GM18526 (cell line): ENCODE results near the gene FAM200B.

Experiments used
- POLR2A ChIP-seq: IDR thresholded peaks from 3 replicates; pipeline ENCODE4 v1.6.1; 2011; ENCODE audit not compliant: insufficient read length; ENCODE audit errors: extremely low read depth

The FAM200B gene

DNA sequence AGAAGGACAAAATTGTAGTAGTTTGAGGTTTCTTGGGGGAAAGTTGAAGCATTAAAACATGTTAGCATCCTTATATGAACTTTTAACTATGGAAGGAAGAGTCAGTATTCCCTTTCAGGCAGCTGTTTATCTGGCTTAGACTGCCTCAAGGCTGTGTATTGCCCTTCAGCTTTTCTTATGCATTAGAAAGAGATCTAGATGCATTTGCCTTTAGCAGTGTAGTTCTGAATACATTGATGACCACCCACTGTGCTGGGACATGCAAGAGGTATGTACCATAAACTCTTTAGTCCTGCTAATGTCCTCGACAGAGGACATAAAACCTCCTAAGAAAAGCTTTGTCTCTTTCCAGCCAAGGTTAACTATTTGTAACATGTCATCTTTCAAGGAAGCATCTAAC is 2.9 kb downstream of the FAM200B start:
- TF ChIP-seq POLR2A, result no peak

DNA sequence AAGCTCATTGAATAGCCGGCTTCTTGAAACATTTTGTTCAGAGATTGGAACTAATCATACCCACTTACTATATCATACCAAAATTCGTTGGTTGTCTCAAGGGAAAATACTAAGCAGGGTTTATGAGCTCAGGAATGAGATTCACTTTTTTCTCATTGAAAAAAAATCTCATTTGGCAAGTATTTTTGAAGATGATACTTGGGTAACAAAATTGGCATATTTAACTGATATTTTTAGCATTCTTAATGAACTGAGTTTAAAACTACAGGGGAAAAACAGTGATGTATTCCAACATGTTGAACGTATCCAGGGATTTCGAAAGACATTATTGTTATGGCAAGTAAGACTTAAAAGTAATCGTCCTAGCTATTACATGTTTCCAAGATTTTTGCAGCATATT is 6.4 kb downstream of the FAM200B start:
- no peak for TF ChIP-seq POLR2A

DNA sequence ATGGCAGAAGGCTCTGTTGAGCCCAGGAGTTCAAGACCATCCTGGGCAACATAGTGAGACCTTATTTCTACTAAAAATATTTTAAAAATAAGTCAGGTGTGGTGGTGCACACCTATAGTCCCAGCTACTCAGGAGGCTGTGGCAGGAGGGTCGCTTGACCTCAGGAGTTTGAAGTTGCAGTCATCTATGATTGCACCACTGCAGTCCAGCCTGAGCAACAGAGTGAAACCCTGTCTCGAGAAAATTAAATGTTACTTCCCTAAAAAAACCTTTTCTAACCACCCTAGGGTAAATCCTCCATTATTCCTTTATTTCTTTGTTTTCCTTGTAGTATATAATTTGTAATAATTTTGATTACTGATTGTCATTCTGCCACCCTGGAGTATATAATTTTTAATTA is 7.9 kb downstream of the FAM200B start:
- TF ChIP-seq POLR2A, result no peak

DNA sequence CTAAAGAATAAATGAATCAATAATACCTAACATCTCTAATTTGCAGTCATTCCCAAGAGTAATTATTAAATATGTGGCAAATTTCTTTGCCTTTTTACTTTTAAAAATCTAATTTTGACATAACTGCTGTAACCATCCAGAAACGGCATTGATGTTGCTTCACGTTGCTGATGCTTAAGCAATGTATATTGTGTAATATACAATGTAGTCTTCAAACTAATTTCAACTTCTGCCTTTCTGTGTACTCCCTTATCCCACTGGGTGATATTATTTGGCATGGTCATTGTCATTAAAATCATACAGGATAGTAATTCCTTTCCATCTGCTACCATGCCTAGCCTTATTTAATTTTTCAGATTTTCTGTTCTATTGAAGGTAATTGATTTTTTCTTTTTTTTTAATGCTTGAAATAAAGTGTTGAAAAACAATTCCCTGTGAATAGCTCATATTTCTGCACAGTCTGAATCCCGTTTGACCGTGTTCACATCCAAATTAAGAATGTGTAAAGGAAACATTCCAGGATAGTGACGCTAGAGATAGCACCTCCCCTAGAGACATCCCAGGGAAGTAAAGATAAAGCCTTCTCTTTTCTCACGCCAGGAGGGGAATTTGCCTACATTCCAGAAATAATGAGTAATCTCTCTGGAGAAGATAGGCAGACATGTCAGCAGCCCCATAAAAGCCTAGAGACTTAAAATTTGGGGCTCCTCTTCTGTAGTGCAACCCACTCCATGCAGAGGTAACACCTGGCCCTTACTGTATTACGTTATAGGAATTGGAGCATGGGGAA is 8.6 kb downstream of the FAM200B start:
- no peak for TF ChIP-seq POLR2A

DNA sequence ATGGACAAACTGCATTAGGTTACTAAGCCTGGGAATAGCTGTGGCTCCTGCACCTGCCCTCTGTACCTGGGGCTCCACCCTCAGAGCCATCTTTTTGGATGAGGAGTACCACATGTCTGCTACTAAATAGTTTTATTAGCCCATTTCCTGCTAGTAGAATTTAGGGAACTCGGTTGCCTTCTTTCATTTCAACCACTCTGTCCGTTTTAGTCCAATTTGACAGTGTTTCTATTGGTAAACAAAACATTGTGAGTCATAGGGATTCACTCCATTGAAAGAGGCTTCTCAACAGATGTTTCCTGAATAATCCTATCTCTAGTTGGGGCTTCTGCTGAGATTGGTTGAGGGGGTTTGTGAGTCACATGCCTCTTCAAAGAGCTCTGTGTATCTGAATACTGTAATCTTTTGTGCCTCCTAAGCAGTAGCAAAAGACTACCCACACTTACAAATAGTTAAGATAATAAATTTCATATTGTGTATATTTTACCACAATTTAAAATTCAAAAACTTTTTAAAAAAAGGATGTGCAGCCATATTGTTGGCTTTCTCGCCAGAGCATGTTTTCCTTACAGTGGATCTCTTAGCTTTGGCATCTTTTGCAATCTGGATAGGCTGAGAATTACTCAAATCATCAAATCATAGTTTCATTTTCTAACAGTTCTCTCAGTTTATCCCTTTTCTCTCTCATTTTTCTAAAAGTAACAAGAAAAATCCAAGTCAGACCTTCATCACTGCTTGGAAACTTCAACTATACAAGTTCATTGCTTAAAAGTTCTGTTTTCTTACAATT is 9.9 kb downstream of the FAM200B start:
- no peak for TF ChIP-seq POLR2A

DNA sequence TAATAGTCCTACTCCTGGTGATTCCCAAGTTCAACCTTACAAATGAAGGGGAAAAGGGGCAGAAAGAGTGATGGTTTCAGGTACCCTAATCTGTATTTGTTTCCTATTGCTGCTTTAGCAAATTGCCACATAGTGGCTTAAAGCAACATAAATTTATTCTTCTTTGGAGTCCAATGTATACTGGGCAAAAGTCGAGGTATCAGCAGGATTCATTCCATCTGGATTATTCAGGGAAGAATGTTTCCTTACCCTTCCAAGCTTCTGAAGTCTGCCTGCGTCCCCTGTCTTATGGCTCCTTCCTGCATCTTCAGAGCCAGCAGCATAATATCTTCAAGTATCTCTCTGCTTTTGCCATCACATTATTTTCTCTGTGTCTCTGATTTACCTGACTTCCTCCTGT is 11.0 kb downstream of the FAM200B start:
- no peak for TF ChIP-seq POLR2A

DNA sequence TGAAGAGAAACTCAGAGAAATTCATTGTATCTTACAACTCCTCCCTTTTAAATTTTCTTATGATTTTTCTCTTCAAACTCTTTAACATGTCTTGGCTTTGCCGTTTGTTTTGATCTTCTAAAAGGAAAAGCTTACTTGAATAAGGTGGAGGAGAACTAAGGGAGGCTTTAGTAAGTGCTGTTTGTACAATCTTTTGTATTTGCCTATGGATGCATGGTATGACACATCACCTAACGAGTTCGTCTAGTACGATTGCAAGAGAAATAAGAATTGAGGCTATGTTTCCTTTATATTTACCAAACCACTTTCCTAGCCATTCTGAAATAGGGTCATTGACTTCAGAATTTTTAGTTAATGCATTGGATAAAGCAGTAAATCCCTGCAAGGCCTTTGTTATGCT is 12.8 kb downstream of the FAM200B start:
- TF ChIP-seq POLR2A, result no peak

DNA sequence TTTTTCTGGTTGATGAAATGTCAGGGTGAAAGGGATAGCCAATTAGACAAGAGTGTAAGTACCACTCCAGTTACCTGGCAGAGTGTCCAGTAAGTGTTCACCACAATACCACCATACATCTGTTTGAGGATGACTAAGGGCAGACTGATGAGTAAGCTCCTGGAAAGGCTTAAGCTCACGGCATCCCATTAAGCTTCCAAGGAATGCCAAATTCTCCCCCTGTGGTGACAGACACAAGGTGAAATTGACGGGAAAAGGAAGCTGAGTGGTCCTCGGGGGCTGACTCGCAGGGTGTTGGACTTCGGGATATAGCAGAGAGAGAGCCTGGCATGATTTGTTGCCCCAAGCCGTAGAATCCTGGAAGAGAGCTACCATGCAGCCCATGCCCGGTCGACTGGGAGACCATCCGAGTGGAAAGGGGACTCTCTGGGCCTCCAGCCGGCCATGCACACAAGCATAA is 13.6 kb downstream of the FAM200B start:
- TF ChIP-seq POLR2A, result no peak

DNA sequence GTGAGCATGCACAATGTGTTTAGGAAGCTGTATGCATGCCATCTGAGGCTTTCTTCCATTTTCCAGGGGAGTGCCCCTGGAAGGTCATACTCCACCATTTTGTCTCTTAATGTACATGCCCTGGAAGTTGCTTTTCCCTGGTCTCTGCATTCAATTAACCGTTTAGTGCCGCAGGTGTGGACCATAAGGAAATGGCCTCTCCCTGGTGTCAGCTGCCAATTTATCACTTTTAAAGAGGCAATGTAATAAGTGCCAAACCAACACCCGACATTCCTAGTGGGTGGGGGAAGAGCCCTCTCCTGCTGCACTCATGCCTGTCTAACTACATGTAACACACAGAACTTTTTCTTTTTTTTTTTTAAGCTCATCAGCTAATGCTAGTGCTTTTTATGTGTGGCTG is 14.1 kb downstream of the FAM200B start:
- no peak for TF ChIP-seq POLR2A

DNA sequence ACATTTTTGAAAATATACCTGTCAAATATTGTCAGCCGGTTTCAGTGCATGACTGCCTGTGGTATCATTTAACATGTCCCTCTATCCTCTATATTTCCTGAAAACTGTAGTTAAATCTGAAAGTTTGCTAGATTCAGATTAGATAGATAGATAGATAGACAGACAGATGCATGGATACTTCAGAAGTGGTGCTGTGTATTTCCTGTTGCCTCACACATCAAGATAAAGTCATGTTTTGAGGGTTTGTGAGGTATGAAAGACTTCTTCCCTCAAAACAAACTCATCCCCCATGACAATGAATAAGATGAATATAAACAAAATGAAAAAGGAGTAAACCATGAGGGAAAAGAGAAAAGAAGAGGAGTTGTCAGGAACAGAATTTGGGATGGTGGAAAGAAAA is 15.2 kb downstream of the FAM200B start:
- no peak for TF ChIP-seq POLR2A

DNA sequence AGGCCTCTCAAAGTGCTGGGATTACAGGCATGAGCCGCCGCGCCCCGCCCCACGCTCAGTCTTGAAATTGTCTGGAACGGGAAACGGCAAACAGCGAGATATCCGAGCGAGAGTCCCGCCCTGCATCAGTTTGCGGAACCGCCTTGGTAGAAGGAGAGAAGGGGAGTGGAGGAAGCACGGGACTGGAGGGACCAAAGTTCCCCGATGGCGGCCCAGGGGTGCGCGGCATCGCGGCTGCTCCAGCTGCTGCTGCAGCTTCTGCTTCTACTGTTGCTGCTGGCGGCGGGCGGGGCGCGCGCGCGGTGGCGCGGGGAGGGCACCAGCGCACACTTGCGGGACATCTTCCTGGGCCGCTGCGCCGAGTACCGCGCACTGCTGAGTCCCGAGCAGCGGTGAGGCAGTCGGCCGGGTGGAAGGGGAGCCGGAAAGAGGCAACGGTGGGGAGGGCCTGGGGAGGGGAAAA is 21.3 kb downstream of the FAM200B start, which contains the start of gene BST1:
Gene BST1 (plus strand): TSS at position 125 of the 463 bp plus-strand sequence. CDS start 80 bp downstream, at position 205.
- TF ChIP-seq POLR2A, result no peak

DNA sequence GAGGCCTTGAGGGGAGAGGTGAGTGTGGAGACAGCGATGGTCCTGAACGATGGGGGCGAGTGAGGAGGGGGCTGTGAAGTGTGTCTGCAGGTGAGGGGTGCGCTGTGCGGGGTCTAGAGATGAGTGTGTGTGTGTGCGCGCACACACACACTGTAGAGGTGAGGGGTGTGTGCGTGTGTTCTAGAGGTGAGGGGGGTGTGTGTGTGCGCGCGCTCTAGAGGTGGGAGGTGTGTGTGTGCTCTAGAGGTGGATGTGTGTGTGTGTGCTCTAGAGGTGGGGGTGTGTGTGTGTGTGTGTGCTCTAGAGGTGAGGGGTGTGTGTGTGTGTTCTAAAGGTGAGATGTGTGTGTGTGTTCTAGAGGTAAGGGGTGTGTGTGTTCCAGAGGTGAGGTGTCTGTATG is 21.8 kb downstream of the FAM200B start:
- no peak for TF ChIP-seq POLR2A

DNA sequence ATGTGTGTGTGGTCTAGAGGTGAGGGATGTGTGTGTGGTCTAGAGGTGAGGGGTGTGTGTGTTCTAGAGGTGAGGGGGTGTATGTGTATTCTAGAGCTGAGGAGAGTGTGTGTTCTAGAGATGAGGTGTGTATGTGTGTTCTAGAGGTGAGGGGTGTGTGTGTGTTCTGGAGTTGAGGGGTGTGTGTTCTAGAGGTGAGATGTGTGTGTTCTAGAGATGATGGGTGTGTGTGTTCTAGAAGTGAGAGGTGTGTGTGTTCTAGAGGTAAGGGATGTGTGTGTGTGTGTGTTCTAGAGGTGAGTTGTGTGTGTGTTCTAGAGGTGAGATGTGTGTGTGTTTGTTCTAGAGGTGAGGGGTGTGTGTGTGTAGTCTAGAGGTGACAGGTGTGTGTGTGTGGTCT is 22.5 kb downstream of the FAM200B start:
- TF ChIP-seq POLR2A, result no peak

DNA sequence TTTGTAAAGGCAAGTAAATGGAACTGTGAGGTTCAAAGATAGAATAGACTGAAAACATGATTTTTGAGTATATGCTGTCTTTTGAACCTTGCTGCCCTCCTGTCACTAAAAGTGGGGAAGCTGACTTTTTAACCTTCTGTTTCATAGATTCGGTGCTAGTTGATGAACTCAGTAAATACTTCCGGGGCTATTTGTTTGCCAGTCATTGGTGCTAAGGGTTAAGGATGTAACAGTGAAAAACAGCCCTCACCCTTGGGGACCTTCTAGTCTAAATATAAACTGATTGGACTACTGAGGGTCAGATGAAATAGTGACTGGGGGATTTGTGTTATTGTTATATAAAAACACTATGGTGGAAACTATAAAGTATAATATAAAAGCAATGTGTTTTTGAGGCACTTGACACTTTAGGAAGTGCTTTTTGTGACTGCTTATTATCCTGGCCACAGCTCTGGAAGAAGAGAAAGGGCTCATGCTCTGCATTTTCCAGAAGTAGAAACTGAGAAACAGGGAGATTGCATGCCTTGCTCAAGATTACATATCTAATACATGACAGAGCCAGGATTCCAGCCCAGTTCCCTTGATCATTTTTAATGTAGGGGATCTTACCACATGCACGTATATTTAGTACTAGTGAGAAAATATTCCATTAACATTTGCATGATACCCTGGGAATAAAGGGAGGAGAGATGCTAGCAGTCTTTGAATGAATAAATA is 25.2 kb downstream of the FAM200B start:
- no peak for TF ChIP-seq POLR2A

DNA sequence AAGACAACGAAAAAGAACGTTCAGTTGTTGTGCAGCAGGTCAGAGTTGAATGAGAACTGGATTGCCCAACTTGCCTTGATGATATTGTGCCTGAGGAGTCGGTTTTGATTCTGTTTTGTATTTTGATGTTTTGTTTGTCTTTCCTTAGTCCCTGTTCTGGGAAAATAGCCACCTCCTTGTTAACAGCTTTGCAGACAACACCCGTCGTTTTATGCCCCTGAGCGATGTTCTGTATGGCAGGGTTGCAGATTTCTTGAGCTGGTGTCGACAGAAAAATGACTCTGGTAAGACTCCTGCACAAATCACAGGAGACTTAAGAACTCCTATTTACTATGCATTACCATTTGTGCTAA is 25.7 kb downstream of the FAM200B start:
- no peak for TF ChIP-seq POLR2A

DNA sequence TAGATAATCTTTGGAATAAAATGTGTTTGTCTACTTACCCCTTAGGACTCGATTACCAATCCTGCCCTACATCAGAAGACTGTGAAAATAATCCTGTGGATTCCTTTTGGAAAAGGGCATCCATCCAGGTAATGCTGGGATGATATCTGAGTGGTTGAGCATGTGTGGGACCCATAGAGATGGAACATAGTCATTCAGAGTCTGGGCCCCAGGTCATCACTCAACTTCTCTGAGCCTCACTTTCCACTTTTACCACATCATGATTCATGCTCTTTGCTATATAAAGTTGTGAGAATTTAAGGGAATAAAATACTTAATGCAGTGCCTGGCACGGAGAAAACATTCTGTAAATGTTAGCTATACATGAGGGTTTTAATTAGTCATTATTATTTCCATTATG is 30.1 kb downstream of the FAM200B start:
- no peak for TF ChIP-seq POLR2A
